ENCODE measurements around the gene GP1BB. TPM values are rescaled to one million over a fixed set of nuclear protein-coding genes. Genes with fewer than 3 reads are reported as not detected.
A peak's percentile ranks its signal among the peaks of the same experiment; 100 is the strongest.
"Not testable (repeated sequence)": the region's sequence is repeated elsewhere in the genome, so short reads cannot be mapped to it uniquely, and the experiment has no call there.

GP1BB gene
- total RNA-seq, 1 donor from 2014 or later, result 0.79 TPM

GRCh38 chr22:19726064-19726788, 2.9 kb downstream of the GP1BB start:
- DNase-seq (ENCODE audit: low read depth, low spot score), result not testable (repeated sequence)

GRCh38 chr22:19727310-19728150, 4.2 kb downstream of the GP1BB start:
- DNase-seq (ENCODE audit: low read depth, low spot score), result no peak

GRCh38 chr22:19728271-19728670, 4.9 kb downstream of the GP1BB start:
- DNase-seq (ENCODE audit: low read depth, low spot score), result no peak

- DNase-seq (ENCODE audit: low read depth, low spot score), result no peak
Measured at GRCh38 chr22:19728836-19729235, 5.5 kb downstream of the GP1BB start.

GRCh38 chr22:19729507-19729906, 6.2 kb downstream of the GP1BB start:
- DNase-seq (ENCODE audit: low read depth, low spot score), result no peak

GRCh38 chr22:19730198-19730597, 6.9 kb downstream of the GP1BB start:
- DNase-seq (ENCODE audit: low read depth, low spot score), result no peak

GRCh38 chr22:19730655-19731360, 7.5 kb downstream of the GP1BB start:
- peak; percentile 17 for DNase-seq (ENCODE audit: low read depth, low spot score)

GRCh38 chr22:19731361-19732135, 8.2 kb downstream of the GP1BB start:
- DNase-seq (ENCODE audit: low read depth, low spot score), result no peak

- DNase-seq (ENCODE audit: low read depth, low spot score), result no peak
Measured at GRCh38 chr22:19732403-19733113, 9.2 kb downstream of the GP1BB start.

GRCh38 chr22:19733755-19734154, 10.4 kb downstream of the GP1BB start:
- DNase-seq (ENCODE audit: low read depth, low spot score), result no peak

GRCh38 chr22:19734163-19734562, 10.8 kb downstream of the GP1BB start:
- no peak for DNase-seq (ENCODE audit: low read depth, low spot score)

- no peak for DNase-seq (ENCODE audit: low read depth, low spot score)
Measured at GRCh38 chr22:19734837-19735382, 11.6 kb downstream of the GP1BB start.

GRCh38 chr22:19735665-19736510, 12.5 kb downstream of the GP1BB start:
- no peak for DNase-seq (ENCODE audit: low read depth, low spot score)

- no peak for DNase-seq (ENCODE audit: low read depth, low spot score)
Measured at GRCh38 chr22:19737846-19738663, 14.7 kb downstream of the GP1BB start.

- DNase-seq (ENCODE audit: low read depth, low spot score), result no peak
Measured at GRCh38 chr22:19738664-19739447, 15.5 kb downstream of the GP1BB start.

- DNase-seq (ENCODE audit: low read depth, low spot score), result no peak
Measured at GRCh38 chr22:19739448-19739895, 16.1 kb downstream of the GP1BB start.

GRCh38 chr22:19739911-19740449, 16.6 kb downstream of the GP1BB start:
- DNase-seq (ENCODE audit: low read depth, low spot score), result no peak

Data from pulmonary artery endothelial cell (primary cell).